Measurements from ENCODE around the gene AFMID.

The AFMID gene

DNA sequence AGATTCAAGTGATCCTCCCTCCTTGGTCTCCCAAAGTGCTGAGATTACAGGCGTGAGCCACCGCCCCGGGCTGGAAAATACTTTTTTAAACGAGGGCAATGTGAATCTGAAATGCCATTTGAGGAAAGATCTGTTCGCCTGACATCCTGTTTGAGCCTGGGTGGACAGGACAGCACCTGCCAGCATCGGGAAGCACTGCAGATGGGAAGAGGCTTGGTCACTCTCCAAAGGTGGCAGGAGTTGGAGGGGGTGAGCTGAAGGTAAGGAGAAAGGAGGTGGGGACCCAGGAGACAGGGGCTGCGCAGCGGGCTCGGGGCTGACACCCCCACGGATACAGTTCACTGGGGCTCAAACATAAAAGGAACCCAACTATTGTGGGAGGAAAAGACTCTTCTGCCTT lies 22.9 kb downstream of the AFMID start:
- Histone ChIP-seq H3K27me3 (ENCODE audit: control insufficient read depth, insufficient read depth, low read length) (no peaks in the 10 kb centered on the region), H3K27ac (ENCODE audit: low read depth, low read length) (no peak overlapping the region), H3K36me3 (ENCODE audit: control insufficient read depth, insufficient read depth, low read length) (peaks cover 12% of the 10 kb centered on the region), H3K9me3 (ENCODE audit: control insufficient read depth, insufficient read depth, low read depth, low read length) (no peaks in the 10 kb centered on the region), H3K4me3 (ENCODE audit: low read depth, low read length) (no peak overlapping the region), H3K4me1 (ENCODE audit: control insufficient read depth, insufficient read depth, low read length) (0 out of 2 replicates have a peak, but pooled peaks cover 4% of the 10 kb centered on the region), H3K9ac (ENCODE audit: low read length) (no peak overlapping the region)

DNA sequence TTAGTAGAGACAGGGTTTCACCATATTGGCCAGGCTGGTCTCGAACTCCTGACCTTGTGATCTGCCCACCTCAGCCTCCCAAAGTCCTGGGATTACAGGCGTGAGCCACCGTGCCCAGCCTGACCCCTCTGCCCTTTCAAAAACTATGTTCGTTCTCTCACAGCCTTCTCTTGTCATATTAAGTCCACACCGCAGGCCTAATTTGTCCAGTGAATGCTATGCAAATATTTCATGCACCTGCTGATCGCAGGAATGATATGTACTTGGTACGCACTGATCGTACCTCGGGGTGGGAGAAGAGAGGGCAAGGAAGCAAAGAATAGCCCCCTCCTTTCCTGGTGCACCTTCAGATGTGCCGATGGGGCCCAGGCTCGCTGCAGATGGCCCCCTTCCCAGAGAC lies 23.9 kb downstream of the AFMID start:
- H3K36me3 ChIP-seq (ENCODE audit: control insufficient read depth, insufficient read depth, low read length): peaks cover 5% of the 10 kb centered on the region; the same call in 1 of the 2 replicates
- H3K9me3 ChIP-seq (ENCODE audit: control insufficient read depth, insufficient read depth, low read depth, low read length): no peaks in the 10 kb centered on the region
- no peak overlapping the region for H3K9ac ChIP-seq (ENCODE audit: low read length)
- H3K27me3 ChIP-seq (ENCODE audit: control insufficient read depth, insufficient read depth, low read length): no peaks in the 10 kb centered on the region
- no peak overlapping the region for H3K4me3 ChIP-seq (ENCODE audit: low read depth, low read length)
- H3K4me1 ChIP-seq (ENCODE audit: control insufficient read depth, insufficient read depth, low read length): peaks cover 9% of the 10 kb centered on the region; the same call in 1 of the 2 replicates
- no peak overlapping the region for H3K27ac ChIP-seq (ENCODE audit: low read depth, low read length)

DNA sequence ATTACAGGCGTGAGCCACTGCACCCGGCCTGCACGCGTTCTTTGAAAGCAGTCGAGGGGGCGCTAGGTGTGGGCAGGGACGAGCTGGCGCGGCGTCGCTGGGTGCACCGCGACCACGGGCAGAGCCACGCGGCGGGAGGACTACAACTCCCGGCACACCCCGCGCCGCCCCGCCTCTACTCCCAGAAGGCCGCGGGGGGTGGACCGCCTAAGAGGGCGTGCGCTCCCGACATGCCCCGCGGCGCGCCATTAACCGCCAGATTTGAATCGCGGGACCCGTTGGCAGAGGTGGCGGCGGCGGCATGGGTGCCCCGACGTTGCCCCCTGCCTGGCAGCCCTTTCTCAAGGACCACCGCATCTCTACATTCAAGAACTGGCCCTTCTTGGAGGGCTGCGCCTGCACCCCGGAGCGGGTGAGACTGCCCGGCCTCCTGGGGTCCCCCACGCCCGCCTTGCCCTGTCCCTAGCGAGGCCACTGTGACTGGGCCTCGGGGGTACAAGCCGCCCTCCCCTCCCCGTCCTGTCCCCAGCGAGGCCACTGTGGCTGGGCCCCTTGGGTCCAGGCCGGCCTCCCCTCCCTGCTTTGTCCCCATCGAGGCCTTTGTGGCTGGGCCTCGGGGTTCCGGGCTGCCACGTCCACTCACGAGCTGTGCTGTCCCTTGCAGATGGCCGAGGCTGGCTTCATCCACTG lies 27.0 kb downstream of the AFMID start, which contains the start of gene BIRC5:
TSS of gene BIRC5 (plus strand) at position 238 of the 690 bp plus-strand sequence. CDS start at position 302, 64 bp downstream.
- Histone ChIP-seq H3K4me3 (ENCODE audit: low read depth, low read length) (peak within 1 kb of the TSS; percentile 96), H3K27ac (ENCODE audit: low read depth, low read length) (peak within 1 kb of the TSS; percentile 76; the same call in 1 of the 2 replicates), H3K27me3 (ENCODE audit: control insufficient read depth, insufficient read depth, low read length) (no peaks in the 10 kb centered on the region), H3K36me3 (ENCODE audit: control insufficient read depth, insufficient read depth, low read length) (peaks cover 17% of the 10 kb centered on the region), H3K4me1 (ENCODE audit: control insufficient read depth, insufficient read depth, low read length) (peaks cover 9% of the 10 kb centered on the region; the same call in 1 of the 2 replicates), H3K9me3 (ENCODE audit: control insufficient read depth, insufficient read depth, low read depth, low read length) (no peaks in the 10 kb centered on the region), H3K9ac (ENCODE audit: low read length) (peak within 1 kb of the TSS; percentile 94)

DNA sequence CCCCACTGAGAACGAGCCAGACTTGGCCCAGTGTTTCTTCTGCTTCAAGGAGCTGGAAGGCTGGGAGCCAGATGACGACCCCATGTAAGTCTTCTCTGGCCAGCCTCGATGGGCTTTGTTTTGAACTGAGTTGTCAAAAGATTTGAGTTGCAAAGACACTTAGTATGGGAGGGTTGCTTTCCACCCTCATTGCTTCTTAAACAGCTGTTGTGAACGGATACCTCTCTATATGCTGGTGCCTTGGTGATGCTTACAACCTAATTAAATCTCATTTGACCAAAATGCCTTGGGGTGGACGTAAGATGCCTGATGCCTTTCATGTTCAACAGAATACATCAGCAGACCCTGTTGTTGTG lies 27.5 kb downstream of the AFMID start:
- peak overlapping the region; percentile 96 for H3K4me3 ChIP-seq (ENCODE audit: low read depth, low read length)
- H3K27me3 ChIP-seq (ENCODE audit: control insufficient read depth, insufficient read depth, low read length): no peaks in the 10 kb centered on the region
- H3K4me1 ChIP-seq (ENCODE audit: control insufficient read depth, insufficient read depth, low read length): peaks cover 12% of the 10 kb centered on the region; the same call in 1 of the 2 replicates
- peaks cover 22% of the 10 kb centered on the region for H3K36me3 ChIP-seq (ENCODE audit: control insufficient read depth, insufficient read depth, low read length)
- peak overlapping the region; percentile 76; the same call in 1 of the 2 replicates for H3K27ac ChIP-seq (ENCODE audit: low read depth, low read length)
- H3K9ac ChIP-seq (ENCODE audit: low read length): peak overlapping the region; percentile 94
- H3K9me3 ChIP-seq (ENCODE audit: control insufficient read depth, insufficient read depth, low read depth, low read length): no peaks in the 10 kb centered on the region

DNA sequence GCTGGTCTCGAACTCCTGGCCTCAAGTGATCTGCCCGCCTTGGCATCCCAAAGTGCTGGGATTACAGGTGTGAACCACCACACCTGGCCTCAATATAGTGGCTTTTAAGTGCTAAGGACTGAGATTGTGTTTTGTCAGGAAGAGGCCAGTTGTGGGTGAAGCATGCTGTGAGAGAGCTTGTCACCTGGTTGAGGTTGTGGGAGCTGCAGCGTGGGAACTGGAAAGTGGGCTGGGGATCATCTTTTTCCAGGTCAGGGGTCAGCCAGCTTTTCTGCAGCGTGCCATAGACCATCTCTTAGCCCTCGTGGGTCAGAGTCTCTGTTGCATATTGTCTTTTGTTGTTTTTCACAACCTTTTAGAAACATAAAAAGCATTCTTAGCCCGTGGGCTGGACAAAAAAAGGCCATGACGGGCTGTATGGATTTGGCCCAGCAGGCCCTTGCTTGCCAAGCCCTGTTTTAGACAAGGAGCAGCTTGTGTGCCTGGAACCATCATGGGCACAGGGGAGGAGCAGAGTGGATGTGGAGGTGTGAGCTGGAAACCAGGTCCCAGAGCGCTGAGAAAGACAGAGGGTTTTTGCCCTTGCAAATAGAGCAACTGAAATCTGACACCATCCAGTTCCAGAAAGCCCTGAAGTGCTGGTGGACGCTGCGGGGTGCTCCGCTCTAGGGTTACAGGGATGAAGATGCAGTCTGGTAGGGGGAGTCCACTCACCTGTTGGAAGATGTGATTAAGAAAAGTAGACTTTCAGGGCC lies 32.4 kb downstream of the AFMID start:
- Histone ChIP-seq H3K36me3 (ENCODE audit: control insufficient read depth, insufficient read depth, low read length) (peaks cover 61% of the 10 kb centered on the region), H3K27ac (ENCODE audit: low read depth, low read length) (no peak overlapping the region), H3K9me3 (ENCODE audit: control insufficient read depth, insufficient read depth, low read depth, low read length) (no peaks in the 10 kb centered on the region), H3K4me1 (ENCODE audit: control insufficient read depth, insufficient read depth, low read length) (peaks cover 15% of the 10 kb centered on the region; the same call in 1 of the 2 replicates), H3K4me3 (ENCODE audit: low read depth, low read length) (no peak overlapping the region), H3K27me3 (ENCODE audit: control insufficient read depth, insufficient read depth, low read length) (no peaks in the 10 kb centered on the region), H3K9ac (ENCODE audit: low read length) (no peak overlapping the region)

- Histone ChIP-seq H3K4me1 (ENCODE audit: control insufficient read depth, insufficient read depth, low read length) (peaks cover 6% of the 10 kb centered on the region; the same call in 1 of the 2 replicates), H3K9me3 (ENCODE audit: control insufficient read depth, insufficient read depth, low read depth, low read length) (no peaks in the 10 kb centered on the region), H3K9ac (ENCODE audit: low read length) (no peak overlapping the region), H3K27ac (ENCODE audit: low read depth, low read length) (no peak overlapping the region), H3K36me3 (ENCODE audit: control insufficient read depth, insufficient read depth, low read length) (peaks cover 57% of the 10 kb centered on the region), H3K27me3 (ENCODE audit: control insufficient read depth, insufficient read depth, low read length) (no peaks in the 10 kb centered on the region), H3K4me3 (ENCODE audit: low read depth, low read length) (no peak overlapping the region)
Observed at GRCh38 chr17:78223061-78223460, 35.9 kb downstream of the AFMID start.

DNA sequence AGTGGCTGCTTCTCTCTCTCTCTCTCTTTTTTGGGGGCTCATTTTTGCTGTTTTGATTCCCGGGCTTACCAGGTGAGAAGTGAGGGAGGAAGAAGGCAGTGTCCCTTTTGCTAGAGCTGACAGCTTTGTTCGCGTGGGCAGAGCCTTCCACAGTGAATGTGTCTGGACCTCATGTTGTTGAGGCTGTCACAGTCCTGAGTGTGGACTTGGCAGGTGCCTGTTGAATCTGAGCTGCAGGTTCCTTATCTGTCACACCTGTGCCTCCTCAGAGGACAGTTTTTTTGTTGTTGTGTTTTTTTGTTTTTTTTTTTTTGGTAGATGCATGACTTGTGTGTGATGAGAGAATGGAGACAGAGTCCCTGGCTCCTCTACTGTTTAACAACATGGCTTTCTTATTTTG lies 36.6 kb downstream of the AFMID start:
- Histone ChIP-seq H3K9me3 (ENCODE audit: control insufficient read depth, insufficient read depth, low read depth, low read length) (no peaks in the 10 kb centered on the region), H3K27ac (ENCODE audit: low read depth, low read length) (no peak overlapping the region), H3K27me3 (ENCODE audit: control insufficient read depth, insufficient read depth, low read length) (no peaks in the 10 kb centered on the region), H3K9ac (ENCODE audit: low read length) (no peak overlapping the region), H3K4me3 (ENCODE audit: low read depth, low read length) (no peak overlapping the region), H3K4me1 (ENCODE audit: control insufficient read depth, insufficient read depth, low read length) (peaks cover 6% of the 10 kb centered on the region; the same call in 1 of the 2 replicates), H3K36me3 (ENCODE audit: control insufficient read depth, insufficient read depth, low read length) (peaks cover 56% of the 10 kb centered on the region)

DNA sequence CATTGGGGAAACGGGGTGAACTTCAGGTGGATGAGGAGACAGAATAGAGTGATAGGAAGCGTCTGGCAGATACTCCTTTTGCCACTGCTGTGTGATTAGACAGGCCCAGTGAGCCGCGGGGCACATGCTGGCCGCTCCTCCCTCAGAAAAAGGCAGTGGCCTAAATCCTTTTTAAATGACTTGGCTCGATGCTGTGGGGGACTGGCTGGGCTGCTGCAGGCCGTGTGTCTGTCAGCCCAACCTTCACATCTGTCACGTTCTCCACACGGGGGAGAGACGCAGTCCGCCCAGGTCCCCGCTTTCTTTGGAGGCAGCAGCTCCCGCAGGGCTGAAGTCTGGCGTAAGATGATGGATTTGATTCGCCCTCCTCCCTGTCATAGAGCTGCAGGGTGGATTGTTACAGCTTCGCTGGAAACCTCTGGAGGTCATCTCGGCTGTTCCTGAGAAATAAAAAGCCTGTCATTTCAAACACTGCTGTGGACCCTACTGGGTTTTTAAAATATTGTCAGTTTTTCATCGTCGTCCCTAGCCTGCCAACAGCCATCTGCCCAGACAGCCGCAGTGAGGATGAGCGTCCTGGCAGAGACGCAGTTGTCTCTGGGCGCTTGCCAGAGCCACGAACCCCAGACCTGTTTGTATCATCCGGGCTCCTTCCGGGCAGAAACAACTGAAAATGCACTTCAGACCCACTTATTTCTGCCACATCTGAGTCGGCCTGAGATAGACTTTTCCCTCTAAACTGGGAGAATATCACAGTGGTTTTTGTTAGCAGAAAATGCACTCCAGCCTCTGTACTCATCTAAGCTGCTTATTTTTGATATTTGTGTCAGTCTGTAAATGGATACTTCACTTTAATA lies 37.3 kb downstream of the AFMID start:
- H3K36me3 ChIP-seq (ENCODE audit: control insufficient read depth, insufficient read depth, low read length): peaks cover 49% of the 10 kb centered on the region
- no peak overlapping the region for H3K9ac ChIP-seq (ENCODE audit: low read length)
- H3K4me1 ChIP-seq (ENCODE audit: control insufficient read depth, insufficient read depth, low read length): peaks cover 4% of the 10 kb centered on the region; the same call in 1 of the 2 replicates
- H3K27me3 ChIP-seq (ENCODE audit: control insufficient read depth, insufficient read depth, low read length): no peaks in the 10 kb centered on the region
- no peak overlapping the region for H3K4me3 ChIP-seq (ENCODE audit: low read depth, low read length)
- no peak overlapping the region for H3K27ac ChIP-seq (ENCODE audit: low read depth, low read length)
- no peaks in the 10 kb centered on the region for H3K9me3 ChIP-seq (ENCODE audit: control insufficient read depth, insufficient read depth, low read depth, low read length)

DNA sequence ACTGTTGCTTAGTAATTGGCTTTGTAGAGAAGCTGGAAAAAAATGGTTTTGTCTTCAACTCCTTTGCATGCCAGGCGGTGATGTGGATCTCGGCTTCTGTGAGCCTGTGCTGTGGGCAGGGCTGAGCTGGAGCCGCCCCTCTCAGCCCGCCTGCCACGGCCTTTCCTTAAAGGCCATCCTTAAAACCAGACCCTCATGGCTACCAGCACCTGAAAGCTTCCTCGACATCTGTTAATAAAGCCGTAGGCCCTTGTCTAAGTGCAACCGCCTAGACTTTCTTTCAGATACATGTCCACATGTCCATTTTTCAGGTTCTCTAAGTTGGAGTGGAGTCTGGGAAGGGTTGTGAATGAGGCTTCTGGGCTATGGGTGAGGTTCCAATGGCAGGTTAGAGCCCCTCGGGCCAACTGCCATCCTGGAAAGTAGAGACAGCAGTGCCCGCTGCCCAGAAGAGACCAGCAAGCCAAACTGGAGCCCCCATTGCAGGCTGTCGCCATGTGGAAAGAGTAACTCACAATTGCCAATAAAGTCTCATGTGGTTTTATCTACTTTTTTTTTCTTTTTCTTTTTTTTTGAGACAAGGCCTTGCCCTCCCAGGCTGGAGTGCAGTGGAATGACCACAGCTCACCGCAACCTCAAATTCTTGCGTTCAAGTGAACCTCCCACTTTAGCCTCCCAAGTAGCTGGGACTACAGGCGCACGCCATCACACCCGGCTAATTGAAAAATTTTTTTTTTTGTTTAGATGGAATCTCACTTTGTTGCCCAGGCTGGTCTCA lies 38.1 kb downstream of the AFMID start:
- Histone ChIP-seq H3K4me1 (ENCODE audit: control insufficient read depth, insufficient read depth, low read length) (no peaks in the 10 kb centered on the region), H3K9me3 (ENCODE audit: control insufficient read depth, insufficient read depth, low read depth, low read length) (no peaks in the 10 kb centered on the region), H3K36me3 (ENCODE audit: control insufficient read depth, insufficient read depth, low read length) (peaks cover 43% of the 10 kb centered on the region), H3K27ac (ENCODE audit: low read depth, low read length) (no peak overlapping the region), H3K4me3 (ENCODE audit: low read depth, low read length) (no peak overlapping the region), H3K27me3 (ENCODE audit: control insufficient read depth, insufficient read depth, low read length) (peaks cover 4% of the 10 kb centered on the region), H3K9ac (ENCODE audit: low read length) (no peak overlapping the region)

- no peak overlapping the region for H3K9ac ChIP-seq (ENCODE audit: low read length)
- H3K27me3 ChIP-seq (ENCODE audit: control insufficient read depth, insufficient read depth, low read length): peaks cover 13% of the 10 kb centered on the region
- no peaks in the 10 kb centered on the region for H3K9me3 ChIP-seq (ENCODE audit: control insufficient read depth, insufficient read depth, low read depth, low read length)
- H3K36me3 ChIP-seq (ENCODE audit: control insufficient read depth, insufficient read depth, low read length): peaks cover 37% of the 10 kb centered on the region
- H3K27ac ChIP-seq (ENCODE audit: low read depth, low read length): no peak overlapping the region
- H3K4me3 ChIP-seq (ENCODE audit: low read depth, low read length): no peak overlapping the region
- peaks cover 3% of the 10 kb centered on the region for H3K4me1 ChIP-seq (ENCODE audit: control insufficient read depth, insufficient read depth, low read length)
Observed at GRCh38 chr17:78226055-78226758, 39.0 kb downstream of the AFMID start.
